GM13976 (cell line): ENCODE data around the gene LRRC74B.
"Not testable (repeated sequence)": the region's sequence is repeated elsewhere in the genome, so short reads cannot be mapped to it uniquely, and the experiment has no call there.

Experiments used
- DNase-seq: peaks from one replicate; pipeline ENCODE4 v3.0.0; 2012; ENCODE audit warnings: low spot score
- CTCF ChIP-seq: IDR thresholded peaks from 2 replicates; pipeline ENCODE4 v1.5.1; 2012; ENCODE audit warnings: borderline replicate concordance, mild to moderate bottlenecking; ENCODE audit not compliant: insufficient read depth; ENCODE audit errors: extremely low read depth, missing control alignments, control extremely low read depth
- in situ Hi-C: fragments of 300-500 bp; cut with MboI; formaldehyde crosslinking; loops from one replicate; pipeline ENCODE4 v1.12.0; 2022; ENCODE audit warnings: low sequenced_read_pairs, mixed read lengths, inconsistent platforms; ENCODE audit not compliant: unreplicated experiment

The LRRC74B gene

GRCh38 chr22:21042978-21043859 lies 2.5 kb upstream of the LRRC74B start:
- DNase-seq: peak; percentile 15
- no peak for TF ChIP-seq CTCF
- in situ Hi-C loops: no loop called here

- TF ChIP-seq CTCF: no peak
- in situ Hi-C loops: no loop called here
- peak; percentile 15 for DNase-seq
Measured at GRCh38 chr22:21043860-21044535, 1.7 kb upstream of the LRRC74B start.

GRCh38 chr22:21044931-21045584 lies 688 bp upstream of the LRRC74B start:
- TF ChIP-seq CTCF: no peak
- in situ Hi-C loops: no loop called here
- DNase-seq: no peak

- peak; percentile 24 for DNase-seq
- in situ Hi-C loops: no loop called here
- no peak for TF ChIP-seq CTCF
Measured at GRCh38 chr22:21047035-21047661, 1.4 kb downstream of the LRRC74B start.

GRCh38 chr22:21047730-21048129 lies 2.0 kb downstream of the LRRC74B start:
- DNase-seq: no peak
- no peak for TF ChIP-seq CTCF
- in situ Hi-C loops: no loop called here

GRCh38 chr22:21048448-21048847 lies 2.7 kb downstream of the LRRC74B start:
- DNase-seq, in situ Hi-C loops: not testable (repeated sequence)

- in situ Hi-C loops, DNase-seq: not testable (repeated sequence)
Measured at GRCh38 chr22:21048965-21049364, 3.2 kb downstream of the LRRC74B start.
